WTC11 (cell line): ENCODE results near the gene PMEPA1.

ENCODE experiments used
- ATF2 ChIP-seq: sonication (generic); formaldehyde crosslinking; IDR thresholded peaks from 2 replicates; pipeline ENCODE4 v1.8.1; 2022; ENCODE audit warnings: low read depth, missing genetic modification reagents, borderline replicate concordance
- JUN ChIP-seq: sonication (generic); formaldehyde crosslinking; IDR thresholded peaks from 2 replicates; pipeline ENCODE4 v1.8.0; 2023; ENCODE audit warnings: mild to moderate bottlenecking, missing genetic modification reagents
- TP53 ChIP-seq: sonication (generic); formaldehyde crosslinking; IDR thresholded peaks from 2 replicates; pipeline ENCODE4 v1.8.1; 2023; ENCODE audit warnings: mild to moderate bottlenecking, missing genetic modification reagents
- TF ChIP-seq, protein P1 (sequence below): fragments of 200-600 bp; IDR thresholded peaks from 2 replicates; pipeline ENCODE4 v1.8.0; 2022; ENCODE audit warnings: antibody characterized with exemption
- TF ChIP-seq, protein P2 (sequence below): sonication (generic); formaldehyde crosslinking; IDR thresholded peaks from 2 replicates; pipeline ENCODE4 v1.8.1; 2023; ENCODE audit warnings: mild to moderate bottlenecking, missing genetic modification reagents, moderate library complexity

- TF ChIP-seq, protein P1, sequence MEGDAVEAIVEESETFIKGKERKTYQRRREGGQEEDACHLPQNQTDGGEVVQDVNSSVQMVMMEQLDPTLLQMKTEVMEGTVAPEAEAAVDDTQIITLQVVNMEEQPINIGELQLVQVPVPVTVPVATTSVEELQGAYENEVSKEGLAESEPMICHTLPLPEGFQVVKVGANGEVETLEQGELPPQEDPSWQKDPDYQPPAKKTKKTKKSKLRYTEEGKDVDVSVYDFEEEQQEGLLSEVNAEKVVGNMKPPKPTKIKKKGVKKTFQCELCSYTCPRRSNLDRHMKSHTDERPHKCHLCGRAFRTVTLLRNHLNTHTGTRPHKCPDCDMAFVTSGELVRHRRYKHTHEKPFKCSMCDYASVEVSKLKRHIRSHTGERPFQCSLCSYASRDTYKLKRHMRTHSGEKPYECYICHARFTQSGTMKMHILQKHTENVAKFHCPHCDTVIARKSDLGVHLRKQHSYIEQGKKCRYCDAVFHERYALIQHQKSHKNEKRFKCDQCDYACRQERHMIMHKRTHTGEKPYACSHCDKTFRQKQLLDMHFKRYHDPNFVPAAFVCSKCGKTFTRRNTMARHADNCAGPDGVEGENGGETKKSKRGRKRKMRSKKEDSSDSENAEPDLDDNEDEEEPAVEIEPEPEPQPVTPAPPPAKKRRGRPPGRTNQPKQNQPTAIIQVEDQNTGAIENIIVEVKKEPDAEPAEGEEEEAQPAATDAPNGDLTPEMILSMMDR, result no peak
- TF ChIP-seq ATF2 (CRISPR knock-in tag) (no peak), JUN (CRISPR knock-in tag) (no peak), TP53 (CRISPR knock-in tag) (no peak)
- TF ChIP-seq, protein P2, sequence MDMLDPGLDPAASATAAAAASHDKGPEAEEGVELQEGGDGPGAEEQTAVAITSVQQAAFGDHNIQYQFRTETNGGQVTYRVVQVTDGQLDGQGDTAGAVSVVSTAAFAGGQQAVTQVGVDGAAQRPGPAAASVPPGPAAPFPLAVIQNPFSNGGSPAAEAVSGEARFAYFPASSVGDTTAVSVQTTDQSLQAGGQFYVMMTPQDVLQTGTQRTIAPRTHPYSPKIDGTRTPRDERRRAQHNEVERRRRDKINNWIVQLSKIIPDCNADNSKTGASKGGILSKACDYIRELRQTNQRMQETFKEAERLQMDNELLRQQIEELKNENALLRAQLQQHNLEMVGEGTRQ (CRISPR knock-in tag), result no peak
These were observed 70.9 kb downstream of the PMEPA1 start for GRCh38 chr20:57638895-57639236.
